ENCODE data around the gene ASIC5. TPM values are rescaled to one million over a fixed set of nuclear protein-coding genes. Genes with fewer than 3 reads are reported as not detected.

Gene ASIC5
- total and polyA plus RNA-seq, 9 donors, result not detected

GRCh38 chr4:155809835-155810234, 56.2 kb downstream of the ASIC5 start:
- no peaks in the 10 kb centered on the region for H3K4me1 ChIP-seq (ENCODE audit: insufficient read depth)
- H3K36me3 ChIP-seq, result no peaks in the 10 kb centered on the region
- no peak for DNase-seq
- no peak overlapping the region for H3K27ac ChIP-seq
- 69 to 73% (median 73%) methylated on average over 1 of the region's 1 CpG for WGBS, 3 donors
- intact Hi-C loops (cut with DNase I), result loop anchor here (5.0 to 10.0 kb wide), 2 partner anchors 142 to 145 kb away; partner anchors contain the start of gene CTSO (in 4 of the 4)
- no peaks in the 10 kb centered on the region for H3K27me3 ChIP-seq
- no peaks in the 10 kb centered on the region for H3K9me3 ChIP-seq
- TF ChIP-seq EP300 (IDR thresholded peaks at IDR 0.05), result no peak
- TF ChIP-seq, protein P1, sequence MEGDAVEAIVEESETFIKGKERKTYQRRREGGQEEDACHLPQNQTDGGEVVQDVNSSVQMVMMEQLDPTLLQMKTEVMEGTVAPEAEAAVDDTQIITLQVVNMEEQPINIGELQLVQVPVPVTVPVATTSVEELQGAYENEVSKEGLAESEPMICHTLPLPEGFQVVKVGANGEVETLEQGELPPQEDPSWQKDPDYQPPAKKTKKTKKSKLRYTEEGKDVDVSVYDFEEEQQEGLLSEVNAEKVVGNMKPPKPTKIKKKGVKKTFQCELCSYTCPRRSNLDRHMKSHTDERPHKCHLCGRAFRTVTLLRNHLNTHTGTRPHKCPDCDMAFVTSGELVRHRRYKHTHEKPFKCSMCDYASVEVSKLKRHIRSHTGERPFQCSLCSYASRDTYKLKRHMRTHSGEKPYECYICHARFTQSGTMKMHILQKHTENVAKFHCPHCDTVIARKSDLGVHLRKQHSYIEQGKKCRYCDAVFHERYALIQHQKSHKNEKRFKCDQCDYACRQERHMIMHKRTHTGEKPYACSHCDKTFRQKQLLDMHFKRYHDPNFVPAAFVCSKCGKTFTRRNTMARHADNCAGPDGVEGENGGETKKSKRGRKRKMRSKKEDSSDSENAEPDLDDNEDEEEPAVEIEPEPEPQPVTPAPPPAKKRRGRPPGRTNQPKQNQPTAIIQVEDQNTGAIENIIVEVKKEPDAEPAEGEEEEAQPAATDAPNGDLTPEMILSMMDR (IDR thresholded peaks at IDR 0.05), result peak; percentile 15 to 54 (median 25)
- no peak overlapping the region for H3K4me3 ChIP-seq

DNA sequence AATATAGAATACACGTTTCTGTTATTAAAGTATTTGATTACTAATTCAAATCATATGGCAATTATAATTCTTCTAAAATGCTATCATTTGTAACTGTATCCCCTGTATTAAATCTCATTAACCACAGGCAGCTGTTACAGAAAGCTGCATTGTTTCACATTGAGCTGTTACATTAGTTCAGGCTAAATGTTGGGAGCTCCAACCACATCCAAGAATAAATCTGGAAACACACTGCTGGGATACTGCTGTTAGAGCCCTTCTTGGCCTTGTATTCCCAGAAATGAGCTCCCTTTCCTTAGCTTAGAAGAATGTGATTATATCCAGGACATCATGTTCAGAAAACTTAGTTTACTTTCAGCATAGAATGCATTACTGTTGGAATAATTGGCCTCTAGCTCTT, 59.1 kb downstream of the ASIC5 start:
- no peaks in the 10 kb centered on the region for H3K36me3 ChIP-seq
- TF ChIP-seq EP300 (IDR thresholded peaks at IDR 0.05) (no peak), POLR2A (IDR thresholded peaks at IDR 0.05) (no peak)
- TF ChIP-seq, protein P1 (IDR thresholded peaks at IDR 0.05), result no peak
- H3K27me3 ChIP-seq, result no peaks in the 10 kb centered on the region
- no peak overlapping the region for H3K4me3 ChIP-seq
- DNase-seq, result no peak
- H3K4me1 ChIP-seq (ENCODE audit: insufficient read depth), result no peaks in the 10 kb centered on the region
- no peak overlapping the region for H3K27ac ChIP-seq
- intact Hi-C loops (cut with DNase I), result no loop called here
- 13 to 19% (median 18%) methylated on average over 1 of the region's 1 CpG for WGBS, 3 donors
- H3K9me3 ChIP-seq, result no peaks in the 10 kb centered on the region

- no peak for DNase-seq
- intact Hi-C loops (cut with DNase I), result no loop called here
Measured at GRCh38 chr4:155805016-155805415, 61.1 kb downstream of the ASIC5 start.

GRCh38 chr4:155802190-155802959, 63.7 kb downstream of the ASIC5 start:
- no peak overlapping the region for H3K27ac ChIP-seq
- H3K4me1 ChIP-seq (ENCODE audit: insufficient read depth), result no peaks in the 10 kb centered on the region
- DNase-seq, result no peak
- H3K4me3 ChIP-seq, result no peak overlapping the region
- no peaks in the 10 kb centered on the region for H3K9me3 ChIP-seq
- 71 to 86% (median 85%) methylated on average over 9 of the region's 9 CpGs for WGBS, 3 donors
- TF ChIP-seq POLR2A (IDR thresholded peaks at IDR 0.05), result no peak
- TF ChIP-seq, protein P1 (IDR thresholded peaks at IDR 0.05), result no peak
- TF ChIP-seq EP300 (IDR thresholded peaks at IDR 0.05), result no peak
- intact Hi-C loops (cut with DNase I), result no loop called here
- no peaks in the 10 kb centered on the region for H3K36me3 ChIP-seq
- no peaks in the 10 kb centered on the region for H3K27me3 ChIP-seq

More at GRCh38 chr4:155805016-155805415, 61.1 kb downstream of the ASIC5 start:
- TF ChIP-seq POLR2A (IDR thresholded peaks at IDR 0.05), result no peak
- TF ChIP-seq, protein P1 (IDR thresholded peaks at IDR 0.05), result no peak
- TF ChIP-seq EP300 (IDR thresholded peaks at IDR 0.05), result no peak
- Histone ChIP-seq H3K4me1 (ENCODE audit: insufficient read depth) (no peaks in the 10 kb centered on the region), H3K27ac (no peak overlapping the region), H3K27me3 (no peaks in the 10 kb centered on the region), H3K36me3 (no peaks in the 10 kb centered on the region), H3K9me3 (no peaks in the 10 kb centered on the region), H3K4me3 (no peak overlapping the region)
- WGBS, 3 donors, result 89 to 95% (median 95%) methylated on average over 1 of the region's 1 CpG

All from ovary (tissue), 9 donors.